Endothelial cell (in vitro differentiated cells): ENCODE measurements around the gene NSUN7. TPM values are rescaled to one million over a fixed set of nuclear protein-coding genes. Genes with fewer than 3 reads are reported as not detected.

Source experiments
- DNase-seq: peaks from one replicate; pipeline ENCODE4 v3.0.0; 2021; ENCODE audit warnings: low spot score
- H3K27ac Mint-ChIP-seq: one replicate; pipeline ENCODE4 v1.8.0; 2021; ENCODE audit warnings: mixed read lengths, inconsistent platforms; ENCODE audit not compliant: unreplicated experiment
- H3K27me3 Mint-ChIP-seq: one replicate; pipeline ENCODE4 v1.8.0; 2021; ENCODE audit warnings: mild to moderate bottlenecking, moderate library complexity, mixed read lengths, inconsistent platforms; ENCODE audit not compliant: unreplicated experiment
- H3K36me3 Mint-ChIP-seq: one replicate; pipeline ENCODE4 v1.8.0; 2021; ENCODE audit warnings: mild to moderate bottlenecking, low read depth, mixed read lengths, inconsistent platforms; ENCODE audit not compliant: unreplicated experiment
- H3K4me1 Mint-ChIP-seq: one replicate; pipeline ENCODE4 v1.8.0; 2021; ENCODE audit warnings: mild to moderate bottlenecking, mixed read lengths, inconsistent platforms; ENCODE audit not compliant: unreplicated experiment
- H3K4me3 Mint-ChIP-seq: one replicate; pipeline ENCODE4 v1.8.0; 2021; ENCODE audit warnings: mild to moderate bottlenecking, mixed read lengths, inconsistent platforms; ENCODE audit not compliant: unreplicated experiment
- H3K9me3 Mint-ChIP-seq: one replicate; pipeline ENCODE4 v1.8.0; 2021; ENCODE audit warnings: mixed read lengths, inconsistent platforms; ENCODE audit not compliant: unreplicated experiment
- total RNA-seq: library from RNA; stranded (reverse); fragmentation: NEBNext Ultra II Directional; extraction: Animal tissue kit (Norgen Biotek cat#: 25700); gene quantifications from one replicate; pipeline ENCODE4 v1.2.1, GENCODE V29; 2021; ENCODE audit not compliant: unreplicated experiment
- TF ChIP-seq, protein P1 (sequence below): fragments of 200-600 bp; sonication (generic); IDR thresholded peaks from one replicate; pipeline ENCODE4 v1.5.0; 2021; ENCODE audit warnings: antibody characterized with exemption; ENCODE audit not compliant: unreplicated experiment

Gene NSUN7
- total RNA-seq, 1 donor from 2014 or later, result 8.5 TPM

DNA sequence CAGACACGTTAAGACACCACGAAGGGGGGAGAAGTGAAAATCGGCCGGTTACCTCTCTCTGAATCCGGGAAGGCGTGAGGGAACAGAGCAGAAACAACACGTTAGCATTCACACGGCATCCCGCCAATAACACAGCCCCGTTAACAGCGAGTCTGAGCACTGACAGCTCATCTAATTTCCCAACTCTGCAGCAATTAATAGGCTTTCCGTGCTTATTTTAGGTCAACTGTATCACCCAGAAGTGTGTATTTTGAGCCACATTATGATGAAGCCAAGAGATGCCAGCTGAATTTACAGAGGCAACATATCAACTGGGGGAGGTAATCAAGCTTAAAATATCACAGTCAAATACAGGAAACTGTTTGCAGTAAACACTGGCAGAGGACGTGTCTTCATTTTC, 92.6 kb downstream of the NSUN7 start:
- H3K9me3 Mint-ChIP-seq, result no peaks in the 10 kb centered on the region
- no peak overlapping the region for H3K4me3 Mint-ChIP-seq
- no peak overlapping the region for H3K27ac Mint-ChIP-seq
- H3K27me3 Mint-ChIP-seq, result peaks cover 3% of the 10 kb centered on the region
- peaks cover 16% of the 10 kb centered on the region for H3K4me1 Mint-ChIP-seq
- TF ChIP-seq, protein P1, sequence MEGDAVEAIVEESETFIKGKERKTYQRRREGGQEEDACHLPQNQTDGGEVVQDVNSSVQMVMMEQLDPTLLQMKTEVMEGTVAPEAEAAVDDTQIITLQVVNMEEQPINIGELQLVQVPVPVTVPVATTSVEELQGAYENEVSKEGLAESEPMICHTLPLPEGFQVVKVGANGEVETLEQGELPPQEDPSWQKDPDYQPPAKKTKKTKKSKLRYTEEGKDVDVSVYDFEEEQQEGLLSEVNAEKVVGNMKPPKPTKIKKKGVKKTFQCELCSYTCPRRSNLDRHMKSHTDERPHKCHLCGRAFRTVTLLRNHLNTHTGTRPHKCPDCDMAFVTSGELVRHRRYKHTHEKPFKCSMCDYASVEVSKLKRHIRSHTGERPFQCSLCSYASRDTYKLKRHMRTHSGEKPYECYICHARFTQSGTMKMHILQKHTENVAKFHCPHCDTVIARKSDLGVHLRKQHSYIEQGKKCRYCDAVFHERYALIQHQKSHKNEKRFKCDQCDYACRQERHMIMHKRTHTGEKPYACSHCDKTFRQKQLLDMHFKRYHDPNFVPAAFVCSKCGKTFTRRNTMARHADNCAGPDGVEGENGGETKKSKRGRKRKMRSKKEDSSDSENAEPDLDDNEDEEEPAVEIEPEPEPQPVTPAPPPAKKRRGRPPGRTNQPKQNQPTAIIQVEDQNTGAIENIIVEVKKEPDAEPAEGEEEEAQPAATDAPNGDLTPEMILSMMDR, result no peak
- peaks cover 9% of the 10 kb centered on the region for H3K36me3 Mint-ChIP-seq
- DNase-seq, result no peak

DNA sequence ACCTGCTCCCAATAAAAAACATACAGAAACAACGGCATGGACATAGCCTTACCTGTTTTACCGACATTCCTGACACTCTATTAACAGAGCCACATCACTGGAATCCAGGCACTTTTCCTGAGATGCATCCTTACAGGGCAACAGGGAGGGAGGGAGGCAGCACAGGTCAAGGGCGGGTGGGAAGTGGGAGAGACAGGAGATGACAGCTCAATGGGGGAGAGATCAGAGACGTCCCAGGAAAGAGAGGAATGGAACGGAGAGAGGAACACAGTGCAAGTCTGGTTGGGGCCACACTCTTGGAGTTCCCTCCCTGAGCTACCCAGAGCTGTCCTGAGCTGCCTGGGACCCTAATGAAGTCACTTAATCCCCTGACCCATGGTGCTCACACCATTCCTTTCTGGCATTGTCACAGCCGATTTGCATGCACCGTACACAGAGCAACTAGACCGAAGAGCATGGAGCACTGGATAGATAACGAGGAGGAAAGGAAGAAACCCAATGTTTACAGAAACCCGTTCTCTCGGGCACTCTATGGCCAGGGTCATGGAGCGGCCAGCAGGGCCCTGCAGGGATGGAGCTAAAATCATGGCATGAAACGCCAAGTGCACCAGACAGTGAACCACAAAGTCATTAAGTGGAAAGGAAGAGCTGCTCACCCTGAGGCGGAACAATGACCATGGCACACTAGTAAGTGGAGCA, 93.1 kb downstream of the NSUN7 start:
- no peak overlapping the region for H3K4me3 Mint-ChIP-seq
- peaks cover 3% of the 10 kb centered on the region for H3K27me3 Mint-ChIP-seq
- no peak overlapping the region for H3K27ac Mint-ChIP-seq
- no peaks in the 10 kb centered on the region for H3K9me3 Mint-ChIP-seq
- H3K4me1 Mint-ChIP-seq, result peaks cover 16% of the 10 kb centered on the region
- DNase-seq, result no peak
- peaks cover 6% of the 10 kb centered on the region for H3K36me3 Mint-ChIP-seq
- TF ChIP-seq, protein P1, result no peak

DNA sequence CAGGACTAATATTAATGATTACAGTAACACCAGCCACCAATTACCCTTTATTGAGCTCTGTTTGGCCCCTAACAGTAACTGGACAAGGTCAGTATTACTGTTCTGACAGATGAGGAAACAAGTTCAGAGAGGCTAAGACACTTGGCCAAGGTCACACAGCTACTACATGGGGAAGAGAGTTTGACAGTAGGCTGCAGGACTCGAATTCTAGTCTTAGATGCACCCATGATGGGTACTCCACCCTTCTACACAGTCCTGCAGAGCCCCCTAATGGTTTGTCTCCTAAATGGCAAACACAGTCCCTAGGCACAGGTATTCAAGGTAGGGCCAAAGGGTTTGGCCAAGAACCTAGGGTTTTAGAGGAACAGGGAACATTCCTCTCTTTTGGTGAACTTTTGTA, 93.9 kb downstream of the NSUN7 start:
- no peak overlapping the region for H3K27ac Mint-ChIP-seq
- TF ChIP-seq, protein P1, result no peak
- peaks cover 8% of the 10 kb centered on the region for H3K36me3 Mint-ChIP-seq
- peaks cover 6% of the 10 kb centered on the region for H3K27me3 Mint-ChIP-seq
- DNase-seq, result no peak
- H3K9me3 Mint-ChIP-seq, result no peaks in the 10 kb centered on the region
- no peak overlapping the region for H3K4me3 Mint-ChIP-seq
- peaks cover 16% of the 10 kb centered on the region for H3K4me1 Mint-ChIP-seq

DNA sequence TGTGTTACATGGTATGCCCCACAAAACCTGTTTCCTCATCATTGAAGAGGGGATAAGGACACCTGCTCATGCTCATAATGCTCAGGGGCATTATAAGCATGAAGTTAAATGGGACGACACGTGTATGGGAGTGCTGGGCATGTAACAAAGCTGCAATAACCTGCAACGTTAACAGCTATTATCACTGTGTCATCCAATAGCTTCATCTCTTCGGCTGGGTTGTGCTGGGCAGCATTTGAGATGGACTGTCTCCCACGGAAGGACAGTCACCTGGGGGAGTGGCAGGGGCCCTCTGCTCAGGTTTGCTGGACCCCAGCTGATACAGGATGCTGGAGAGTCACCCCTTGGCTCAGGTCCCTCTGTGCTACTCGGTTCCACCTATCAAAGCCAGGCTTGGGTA, 94.5 kb downstream of the NSUN7 start:
- H3K27ac Mint-ChIP-seq, result no peak overlapping the region
- TF ChIP-seq, protein P1, result no peak
- H3K9me3 Mint-ChIP-seq, result no peaks in the 10 kb centered on the region
- H3K36me3 Mint-ChIP-seq, result peaks cover 12% of the 10 kb centered on the region
- DNase-seq, result no peak
- no peak overlapping the region for H3K4me3 Mint-ChIP-seq
- H3K4me1 Mint-ChIP-seq, result peaks cover 16% of the 10 kb centered on the region
- H3K27me3 Mint-ChIP-seq, result peaks cover 7% of the 10 kb centered on the region

DNA sequence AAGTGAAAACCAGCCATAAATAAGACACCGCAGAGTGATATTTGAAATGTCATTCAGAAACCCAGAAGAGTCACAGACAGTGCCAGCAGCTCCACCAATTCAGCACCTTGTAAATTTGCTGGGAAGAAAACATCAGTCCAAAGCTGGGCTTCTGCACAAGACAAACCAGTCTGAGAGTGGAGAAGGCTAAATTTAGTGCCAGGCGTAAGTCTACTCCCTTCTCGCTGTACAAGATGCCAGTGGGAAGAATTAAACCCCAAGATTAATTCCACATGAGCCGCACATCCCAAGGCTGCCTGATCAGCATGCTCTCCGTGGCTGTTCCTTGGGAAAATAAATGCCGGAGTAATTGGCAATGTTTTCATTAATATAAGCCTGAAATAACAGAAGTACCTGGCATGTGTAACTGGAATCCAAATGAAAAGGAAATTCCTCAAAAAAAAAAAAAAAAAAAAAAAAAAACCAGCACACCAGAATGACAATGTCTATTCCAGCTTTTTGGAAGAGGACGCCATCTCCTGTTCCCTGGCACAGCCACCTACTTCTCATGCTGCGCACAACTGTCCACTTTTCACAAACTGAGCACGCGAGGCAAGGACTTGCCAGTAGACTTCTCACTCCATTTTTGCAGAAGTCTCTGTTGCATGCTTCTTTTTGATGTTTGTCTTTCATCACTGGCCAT, 95.5 kb downstream of the NSUN7 start:
- Mint-ChIP-seq H3K27ac (peak overlapping the region; percentile 49), H3K27me3 (peaks cover 4% of the 10 kb centered on the region), H3K4me3 (no peak overlapping the region), H3K9me3 (no peaks in the 10 kb centered on the region), H3K36me3 (peaks cover 12% of the 10 kb centered on the region), H3K4me1 (peaks cover 16% of the 10 kb centered on the region)
- TF ChIP-seq, protein P1, result no peak
- DNase-seq, result no peak
